GM21825 (cell line): ENCODE measurements around the gene FAM25C.
"Not testable (repeated sequence)": the region's sequence is repeated elsewhere in the genome, so short reads cannot be mapped to it uniquely, and the experiment has no call there.

ENCODE experiments used
- ATAC-seq: cut with Tn5 transposase; IDR thresholded peaks from one replicate; pipeline ENCODE4 v1.9.1; 2021; ENCODE audit warnings: mild to moderate bottlenecking, moderate library complexity; ENCODE audit not compliant: unreplicated experiment

FAM25C gene

DNA sequence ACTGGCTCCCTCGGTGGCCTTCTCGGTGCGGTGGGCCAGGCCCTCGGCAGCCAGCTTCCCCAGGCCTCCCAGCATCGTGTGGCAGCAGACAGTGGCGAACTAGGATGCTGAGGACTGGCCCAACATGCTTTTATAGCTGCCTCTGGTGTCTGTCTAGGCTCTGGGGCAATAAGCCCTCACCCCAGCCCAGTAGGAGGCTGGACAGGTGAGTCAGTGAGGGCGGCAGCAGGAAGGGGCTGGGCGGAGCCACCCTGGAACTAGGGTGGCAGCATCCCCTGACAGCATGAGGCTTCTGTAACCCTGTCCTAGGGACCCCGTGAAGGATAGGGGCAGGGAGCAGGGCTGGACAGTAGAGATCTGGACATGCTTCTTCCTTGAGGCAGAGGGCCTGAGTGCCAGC lies at the start of gene FAM25C:
TSS of gene FAM25C (minus strand) at position 101 of the 400 bp plus-strand sequence. CDS start at position 75, 26 bp downstream.
- not testable (repeated sequence) for ATAC-seq

DNA sequence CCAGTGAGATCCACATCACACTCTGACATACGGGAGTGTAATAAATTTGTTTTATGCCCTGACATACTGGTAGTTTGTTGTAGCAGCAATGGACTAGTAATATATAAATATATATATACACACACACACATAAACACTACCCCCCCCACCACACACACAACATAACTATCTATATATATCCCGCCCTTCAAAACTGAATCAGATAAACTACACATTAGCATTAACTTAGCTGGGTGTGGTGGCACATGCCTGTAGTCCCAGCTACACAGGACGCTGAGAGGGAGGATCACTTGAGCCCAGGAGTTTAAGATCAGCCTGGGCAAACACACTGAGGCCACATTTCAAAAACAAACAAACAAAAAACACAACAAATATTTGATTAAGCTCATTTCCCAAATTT lies 45.0 kb upstream of the FAM25C start:
- ATAC-seq, result not testable (repeated sequence)

DNA sequence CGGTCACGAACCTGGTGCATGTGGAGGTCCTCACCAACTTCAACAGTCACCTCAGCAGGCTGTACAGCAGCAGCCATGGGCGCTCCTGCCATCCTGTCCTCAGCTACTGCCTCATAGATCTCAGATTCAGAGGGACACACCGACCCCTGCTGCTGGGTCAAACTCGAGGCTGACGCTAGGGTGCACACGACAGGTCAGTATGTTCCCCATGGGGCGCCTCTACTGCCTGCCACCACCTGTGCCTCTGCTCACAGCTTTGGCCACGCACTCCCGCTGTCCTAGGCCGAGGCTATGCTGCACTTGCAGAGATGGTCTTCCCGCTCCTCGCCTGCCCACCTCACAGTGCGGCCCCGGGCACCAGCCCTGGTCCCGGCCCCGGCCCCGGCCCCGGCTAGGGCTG lies 31.8 kb upstream of the FAM25C start:
- not testable (repeated sequence) for ATAC-seq

DNA sequence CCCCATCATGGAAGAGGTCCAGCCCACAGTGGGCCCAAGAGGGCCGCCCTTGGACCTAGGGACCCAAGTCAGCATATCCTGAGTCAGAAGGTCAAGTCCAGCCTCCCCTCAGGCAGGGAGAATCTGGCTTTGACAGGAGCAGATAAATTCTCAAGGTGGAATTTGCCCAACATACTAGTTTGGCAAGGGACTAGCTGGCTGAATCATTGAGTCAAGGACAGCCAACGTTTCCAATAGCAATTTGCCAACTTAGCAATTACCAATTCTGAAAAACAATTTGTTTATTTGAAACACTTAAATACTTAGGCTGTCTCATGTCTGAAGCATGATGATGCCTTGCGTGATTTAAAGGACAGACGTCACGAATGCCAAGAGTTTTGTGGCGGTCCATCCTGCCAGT lies 2.7 kb upstream of the FAM25C start:
- ATAC-seq, result not testable (repeated sequence)

DNA sequence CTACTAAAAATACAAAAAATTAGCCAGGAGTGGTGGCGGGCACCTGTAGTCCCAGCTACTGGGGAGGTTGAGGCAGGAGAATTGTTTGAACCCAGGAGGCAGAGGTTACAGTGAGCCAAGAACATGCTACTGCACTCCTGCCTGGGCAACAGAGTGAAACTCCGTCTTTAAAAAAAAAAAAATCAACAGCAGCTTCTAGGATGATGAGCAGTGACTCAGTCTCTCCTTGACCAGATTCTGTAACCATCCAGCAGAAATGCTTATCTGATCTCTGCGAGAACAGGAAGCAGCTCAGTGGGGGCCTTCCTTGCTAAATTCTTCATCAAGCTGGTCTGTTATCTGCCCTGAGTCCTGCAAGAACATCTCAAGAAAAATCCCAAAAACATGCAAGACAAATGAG lies 5.5 kb downstream of the FAM25C start:
- not testable (repeated sequence) for ATAC-seq

DNA sequence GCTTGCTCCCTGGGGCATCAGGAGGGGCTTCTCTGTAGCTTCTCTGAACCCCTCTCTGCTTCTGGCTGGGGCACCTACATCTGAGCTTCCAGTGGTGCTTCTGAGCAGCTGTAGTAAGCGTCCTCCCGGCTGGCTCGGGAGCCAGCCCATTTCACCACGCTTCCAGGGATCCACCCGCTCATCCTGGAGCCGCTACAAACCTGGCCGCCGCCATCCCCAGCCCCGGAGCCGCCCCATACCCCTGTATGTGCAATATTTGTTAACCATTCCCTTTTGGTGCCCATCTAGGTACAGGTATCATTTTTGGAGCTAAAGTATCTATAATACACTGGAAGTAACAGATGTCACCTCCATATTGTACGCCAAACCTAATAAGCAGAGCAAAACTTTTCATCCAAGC lies 7.0 kb downstream of the FAM25C start:
- not testable (repeated sequence) for ATAC-seq

DNA sequence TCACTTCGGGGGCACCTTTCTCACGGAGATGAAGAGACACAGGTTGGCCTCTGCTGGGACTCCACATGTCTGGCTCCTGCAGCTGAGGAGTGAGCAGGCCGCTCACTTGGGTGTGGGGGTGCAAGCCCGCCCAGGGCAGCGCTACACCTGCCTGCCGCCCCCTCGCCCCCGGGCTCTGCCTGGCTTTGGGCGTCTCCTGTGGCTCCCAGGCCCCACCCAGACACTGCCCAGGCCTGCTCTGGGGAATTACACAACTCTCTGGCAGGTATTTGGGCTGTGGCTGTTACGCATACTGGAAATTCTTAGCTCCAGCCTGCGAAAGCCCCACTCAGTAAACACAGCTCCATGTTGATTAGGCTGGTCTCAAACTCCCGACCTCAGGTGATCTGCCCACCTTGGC lies 7.9 kb downstream of the FAM25C start:
- not testable (repeated sequence) for ATAC-seq

DNA sequence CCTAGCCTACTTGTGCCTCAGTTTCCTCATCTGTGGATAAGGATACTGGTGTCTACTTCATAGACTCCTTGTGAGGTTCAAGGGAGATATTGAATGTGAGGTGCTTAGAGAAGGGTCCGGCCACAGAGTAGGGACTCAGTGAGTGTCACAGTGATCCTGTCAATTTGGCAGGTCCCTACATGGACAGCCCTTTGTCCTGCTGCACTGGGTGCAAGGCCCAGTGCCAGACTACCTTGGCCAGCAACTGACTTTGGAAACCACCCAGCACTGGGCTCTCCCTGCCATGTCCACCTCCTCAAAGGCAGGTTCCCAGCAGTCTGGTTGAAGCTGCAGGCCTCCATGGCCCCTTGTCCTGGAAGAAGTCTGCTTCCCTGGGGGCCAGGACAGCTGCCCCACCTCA lies 9.5 kb downstream of the FAM25C start:
- ATAC-seq, result not testable (repeated sequence)

DNA sequence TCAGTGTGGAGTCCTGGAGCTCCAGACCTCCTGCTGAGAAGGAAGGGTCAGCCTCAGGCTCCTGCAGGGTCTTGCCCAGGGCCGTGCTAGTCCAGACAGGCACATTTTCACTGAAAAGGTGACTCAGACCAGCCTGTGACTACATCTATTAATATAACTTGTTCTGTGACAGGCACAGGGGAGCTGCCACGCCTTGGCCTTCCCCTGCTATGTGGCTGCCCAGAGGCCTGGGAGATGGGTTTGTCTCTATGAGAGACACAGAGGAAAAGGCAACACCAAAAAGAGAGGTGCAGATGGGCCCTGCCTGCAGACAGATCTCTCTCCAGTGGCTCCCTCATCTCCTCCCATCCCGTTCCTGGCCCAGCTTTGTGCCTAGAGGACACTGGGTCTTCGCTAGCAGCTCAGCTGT lies 10.0 kb downstream of the FAM25C start:
- not testable (repeated sequence) for ATAC-seq

DNA sequence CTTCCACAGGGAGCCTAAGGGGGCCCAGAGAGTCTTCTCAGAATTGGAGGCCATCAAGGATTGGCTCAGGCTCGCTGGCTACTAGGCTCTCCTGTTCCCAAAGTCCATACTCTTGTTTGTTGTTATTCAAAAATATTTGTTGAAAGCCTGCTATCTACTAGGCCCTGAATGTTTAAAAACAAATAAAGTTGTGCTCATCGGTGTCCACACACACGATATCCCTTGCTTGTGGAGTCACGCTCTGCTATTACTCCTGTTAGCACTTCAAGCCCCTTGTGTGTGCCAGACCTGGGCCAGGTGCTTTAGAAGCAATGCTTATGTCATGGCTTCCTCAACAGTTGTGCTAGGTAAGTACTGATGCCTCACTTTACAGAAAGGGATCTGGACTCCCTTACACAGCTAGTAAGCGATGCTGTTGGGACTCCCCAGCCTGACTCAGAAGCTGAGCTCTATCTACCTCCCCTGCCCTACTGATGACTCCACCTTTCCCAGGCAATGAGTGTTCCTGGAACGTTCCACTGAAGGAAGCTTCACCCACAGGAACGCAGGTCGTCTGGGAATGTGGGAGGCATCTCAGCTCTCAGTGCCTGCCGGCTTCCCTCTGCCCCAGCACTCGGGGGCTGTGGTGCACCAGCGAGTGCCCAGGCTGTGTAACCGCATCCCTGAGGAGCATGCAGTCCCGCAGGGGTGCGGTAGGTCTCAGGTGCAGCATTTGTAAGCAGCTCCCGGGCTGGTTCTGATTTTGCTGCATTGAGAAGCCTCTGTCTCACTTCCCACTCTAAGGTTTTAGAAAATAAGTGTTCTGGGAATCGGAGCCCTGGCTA lies 10.7 kb downstream of the FAM25C start:
- ATAC-seq, result not testable (repeated sequence)

DNA sequence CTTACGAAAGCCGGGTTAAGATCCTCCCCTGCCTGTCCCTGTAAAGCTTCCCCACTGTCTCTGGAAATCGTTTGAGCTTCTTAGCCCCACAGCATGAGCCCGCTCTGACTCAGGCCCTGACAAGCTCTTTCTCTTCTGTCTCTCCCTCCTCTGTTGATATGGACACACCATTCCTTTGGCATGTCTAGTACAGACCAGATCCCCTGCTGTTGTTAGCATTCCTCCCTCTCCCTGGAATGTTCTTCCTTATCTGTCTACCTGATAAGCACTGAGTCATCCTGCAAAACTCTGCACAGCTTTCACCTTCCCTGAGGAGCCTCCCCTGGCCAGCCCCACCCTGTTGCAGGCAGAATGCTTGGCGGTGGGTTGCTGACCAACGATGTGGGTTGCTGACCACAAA lies 11.6 kb downstream of the FAM25C start:
- not testable (repeated sequence) for ATAC-seq

DNA sequence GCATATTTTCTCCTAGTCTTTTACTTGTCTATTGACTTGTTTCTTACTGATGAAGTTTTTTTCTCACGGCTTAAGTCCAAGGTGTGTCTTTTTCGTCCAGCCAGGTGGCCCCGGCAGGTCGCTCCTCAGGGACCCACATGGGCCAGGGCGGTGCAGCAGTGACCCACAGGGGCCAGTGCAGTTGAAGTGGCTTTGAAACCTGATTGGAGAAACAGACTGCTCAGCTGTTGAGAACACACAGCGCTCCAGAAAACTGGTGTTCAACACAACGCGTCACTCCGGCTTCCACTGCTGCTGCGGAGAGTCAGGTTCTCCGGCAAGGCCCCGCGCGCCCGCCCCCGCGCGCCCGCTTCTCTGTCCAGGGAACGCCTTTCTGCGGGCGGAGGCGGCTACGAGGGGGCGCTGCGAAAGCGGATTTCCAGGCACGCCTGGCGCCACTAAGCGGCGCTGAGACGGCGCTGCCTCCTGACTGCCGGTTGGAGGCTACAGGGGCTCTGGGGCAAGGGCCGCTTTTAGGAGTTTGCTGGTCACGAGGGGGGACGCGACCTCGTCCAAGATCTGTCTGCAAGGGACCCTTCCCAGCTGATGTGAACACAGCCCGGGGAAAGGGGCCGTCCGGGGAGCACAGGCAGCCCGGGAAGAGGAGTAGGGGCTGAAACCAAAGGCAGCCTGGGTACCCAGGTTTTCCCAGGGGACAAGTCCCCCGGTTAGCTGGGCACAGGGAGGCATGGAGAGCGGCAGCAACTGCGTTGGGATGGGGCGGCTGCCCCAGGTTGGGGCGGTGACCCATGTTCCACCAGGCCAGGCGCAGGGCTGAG lies 13.0 kb downstream of the FAM25C start:
- ATAC-seq, result not testable (repeated sequence)

DNA sequence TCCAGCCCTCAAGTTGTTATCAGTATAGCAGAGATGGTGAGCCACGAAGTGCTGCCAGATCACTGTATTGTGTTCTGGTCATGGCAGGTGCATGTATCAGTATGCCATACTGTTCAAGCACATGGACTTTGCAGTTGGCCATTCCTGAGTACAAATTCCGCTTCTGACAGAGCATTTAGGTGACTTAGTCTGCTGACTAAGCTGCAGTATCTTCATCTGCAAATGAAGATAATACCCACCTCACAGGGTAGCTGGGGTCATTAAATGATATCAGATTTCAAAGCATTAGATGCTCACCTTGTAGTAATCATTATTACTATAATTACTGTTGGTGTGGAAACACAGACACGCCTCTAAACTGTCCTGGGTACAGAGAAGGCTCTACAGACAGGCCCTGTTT lies 24.2 kb downstream of the FAM25C start:
- not testable (repeated sequence) for ATAC-seq

DNA sequence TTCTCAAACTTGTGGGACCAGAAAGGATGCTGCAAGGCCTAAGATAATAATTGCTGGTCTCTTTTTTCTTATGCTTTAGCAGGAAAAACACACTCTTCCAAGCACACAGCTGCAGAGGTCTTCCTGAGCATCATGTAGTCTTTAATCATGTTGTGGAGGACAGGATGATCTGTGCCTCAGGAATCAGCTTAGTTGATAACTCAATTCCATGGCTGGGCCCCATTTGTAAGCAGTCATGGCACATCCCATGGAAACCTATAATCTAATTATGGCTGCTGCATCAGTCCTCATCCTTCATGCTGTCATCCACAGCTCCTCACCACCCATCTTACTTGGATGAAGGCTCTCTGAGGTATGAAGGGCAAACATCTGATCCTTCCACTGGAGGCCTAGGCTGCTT lies 26.5 kb downstream of the FAM25C start:
- not testable (repeated sequence) for ATAC-seq

DNA sequence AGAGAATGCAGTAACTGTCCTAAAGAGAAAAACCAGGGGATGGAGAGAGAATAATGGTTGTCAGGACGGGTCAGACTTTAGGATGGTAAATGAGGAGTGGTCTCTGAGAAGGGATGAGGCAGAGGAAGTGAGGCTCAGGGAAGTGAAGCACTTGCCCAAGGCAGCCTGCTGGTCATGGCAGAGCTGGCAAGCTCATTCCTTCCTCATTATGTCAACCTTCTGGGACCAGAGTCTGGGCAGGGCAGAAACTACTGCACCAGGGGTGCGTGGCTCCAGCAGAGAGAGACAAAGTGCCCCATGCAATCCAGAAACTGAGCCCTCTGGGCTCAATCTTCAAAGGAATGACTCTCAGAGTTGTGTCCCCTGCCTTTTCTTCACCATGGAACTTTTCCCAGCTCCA lies 27.5 kb downstream of the FAM25C start:
- not testable (repeated sequence) for ATAC-seq

DNA sequence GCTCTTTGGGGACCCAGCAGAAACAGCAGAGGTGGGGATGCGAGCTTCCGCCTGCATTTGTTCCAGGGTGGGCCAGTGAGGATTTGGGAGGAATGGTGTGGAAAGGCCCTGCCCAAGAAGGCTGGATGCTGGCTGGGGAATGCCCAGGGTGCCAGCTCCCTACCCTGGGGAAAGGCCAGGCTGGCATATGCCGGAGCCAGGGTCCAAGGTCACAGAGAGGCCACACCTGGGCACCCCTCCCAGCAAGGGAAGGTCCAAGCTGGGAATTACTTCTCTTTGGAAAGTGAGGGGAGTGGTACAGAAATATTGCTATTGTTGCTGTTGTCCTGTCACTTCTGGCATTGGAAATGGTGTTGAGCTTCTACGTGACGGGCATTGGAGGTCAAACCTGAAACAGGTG lies 28.0 kb downstream of the FAM25C start:
- ATAC-seq, result not testable (repeated sequence)

DNA sequence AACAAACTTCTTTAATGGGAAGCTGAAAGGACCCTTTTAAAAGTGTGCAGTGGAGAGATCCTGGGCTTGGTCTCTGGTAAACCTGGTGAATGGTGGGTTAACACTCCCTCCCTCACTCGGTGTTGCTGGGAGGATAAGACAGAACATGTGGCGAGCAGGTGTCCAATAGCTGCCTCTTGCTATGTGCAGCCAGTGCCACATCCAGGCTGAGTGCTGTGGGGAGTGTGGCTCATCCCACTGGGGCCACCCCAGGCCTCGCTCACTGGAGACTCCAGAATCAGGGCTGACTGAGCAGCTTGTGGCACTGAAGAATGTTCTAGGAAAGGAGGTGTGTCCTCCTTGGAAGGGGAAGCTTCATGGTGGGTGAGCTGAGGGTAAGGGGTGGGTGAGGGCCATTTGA lies 29.5 kb downstream of the FAM25C start:
- not testable (repeated sequence) for ATAC-seq

DNA sequence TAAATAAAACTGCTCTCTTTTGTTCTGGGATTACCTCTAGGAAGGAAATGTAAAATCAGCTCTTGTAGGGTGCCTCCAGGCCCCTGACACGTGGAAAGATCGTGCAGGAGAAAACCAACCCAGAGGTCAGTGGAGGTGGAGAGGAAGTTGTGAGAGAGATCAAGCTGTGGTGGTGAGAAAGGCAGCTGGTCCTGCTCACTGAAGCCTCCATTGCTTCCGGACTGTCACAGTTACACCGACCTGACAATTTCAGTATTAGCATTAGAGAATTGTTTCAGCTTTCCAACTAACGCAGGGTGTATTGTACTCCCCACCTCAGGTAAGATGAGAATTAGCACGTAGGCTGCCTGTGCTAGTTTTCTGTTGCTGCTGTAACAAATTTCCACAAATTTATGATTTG lies 30.6 kb downstream of the FAM25C start:
- not testable (repeated sequence) for ATAC-seq

DNA sequence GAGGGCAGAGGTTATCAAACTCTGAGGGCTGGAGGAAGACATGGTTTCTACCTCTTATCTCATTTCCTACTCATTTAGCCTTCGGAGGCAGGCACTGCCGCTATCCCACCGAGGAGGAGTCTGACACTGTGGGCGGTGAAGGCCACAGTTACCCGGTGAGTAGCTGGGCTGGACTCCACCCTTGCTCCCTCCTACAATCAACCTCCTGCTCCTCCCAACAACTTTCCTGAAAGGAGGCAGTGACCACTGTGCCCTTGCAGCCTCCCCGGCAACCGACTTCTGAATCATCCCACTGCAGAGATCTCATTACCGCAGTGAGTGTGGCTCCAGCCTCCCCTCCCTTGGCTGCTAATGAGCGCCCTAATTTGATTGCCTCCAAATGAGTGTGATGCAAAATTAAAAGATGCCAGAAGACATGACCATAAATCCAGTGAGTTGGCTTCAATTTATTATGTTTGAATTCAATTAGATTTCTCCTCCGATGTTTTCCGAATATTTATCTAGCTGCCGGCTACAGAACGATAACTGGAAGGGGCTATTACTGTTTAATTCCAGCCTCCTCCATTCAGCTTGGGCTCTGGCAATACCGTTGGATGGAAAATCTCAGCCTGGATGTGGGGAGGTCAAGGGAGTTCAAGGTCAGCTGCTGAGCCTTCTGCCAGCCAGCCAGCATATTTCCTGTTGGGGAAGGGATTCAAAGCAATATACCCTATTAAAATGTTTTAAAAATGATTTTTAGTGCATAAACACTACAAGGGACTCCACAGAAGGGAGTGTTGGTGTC lies 35.1 kb downstream of the FAM25C start:
- not testable (repeated sequence) for ATAC-seq

DNA sequence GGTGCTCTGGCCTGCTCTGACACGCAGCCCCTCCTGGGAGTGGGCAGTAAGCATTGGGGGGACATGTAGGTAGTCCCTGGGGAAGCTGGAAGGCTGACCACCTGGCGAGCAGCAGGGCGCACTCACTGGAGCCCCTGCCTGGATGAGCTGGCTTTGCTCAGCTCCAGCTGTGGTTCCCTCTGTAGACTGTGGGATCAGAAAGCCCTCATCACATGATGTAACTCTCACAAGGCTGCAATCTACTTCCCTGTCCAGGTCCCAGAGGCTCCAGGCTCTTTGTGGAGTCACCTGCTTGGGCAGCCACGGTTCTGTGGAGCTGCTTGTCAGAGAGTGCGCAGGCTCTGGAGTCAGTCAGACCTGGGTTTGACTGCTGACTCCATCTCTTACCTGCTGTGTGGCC lies 36.8 kb downstream of the FAM25C start:
- not testable (repeated sequence) for ATAC-seq

DNA sequence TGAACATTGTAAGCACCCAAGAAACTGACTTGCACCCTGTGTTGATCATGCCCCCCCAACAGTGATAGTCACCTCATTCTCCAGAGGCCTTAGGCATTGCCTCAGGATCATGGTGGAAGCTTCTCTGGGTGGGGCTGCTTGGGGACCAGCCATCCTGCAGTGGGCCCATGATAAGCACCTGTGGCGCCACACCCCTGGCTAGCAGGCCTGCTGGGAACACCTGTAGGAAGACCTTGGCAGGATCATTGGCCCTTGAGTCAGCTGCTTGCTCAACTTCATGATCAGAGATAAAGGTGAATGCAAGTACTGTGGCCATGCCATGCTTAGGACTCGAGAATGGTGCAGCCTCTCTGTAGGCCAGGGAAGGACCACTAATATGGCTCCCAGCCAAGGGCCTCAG lies 38.9 kb downstream of the FAM25C start:
- not testable (repeated sequence) for ATAC-seq
